Thyroid gland (tissue), 4 donors: ENCODE results near the gene KCNMB2.

ENCODE experiments used
- CTCF ChIP-seq, 6 experiments: fragments of 200-600 bp in 3 of 6; fragments of 450-650 bp in 3 of 6; sonication (generic) in 3 of 6; IDR thresholded peaks; one replicate each; pipeline ENCODE4 v1.5.1; 2016 to 2019; ENCODE audit warnings: antibody characterized with exemption in 6 of 6, mild to moderate bottlenecking in 2 of 6, inconsistent platforms in 1 of 6, moderate library complexity in 1 of 6
- POLR2A ChIP-seq, 2 donors: fragments of 450-650 bp; IDR thresholded peaks; one replicate each; pipeline ENCODE4 v1.6.1; 2017; ENCODE audit warnings: antibody characterized with exemption in 2 of 2, mild to moderate bottlenecking in 2 of 2, moderate library complexity in 1 of 2

GRCh38 chr3:178514401-178514800 is 21.8 kb upstream of the KCNMB2 start:
- TF ChIP-seq POLR2A (IDR thresholded peaks at IDR 0.05) (no peak), CTCF (IDR thresholded peaks at IDR 0.05) (no peak)
